ENCODE measurements around the gene NCKIPSD. TPM values are rescaled to one million over a fixed set of nuclear protein-coding genes. Genes with fewer than 3 reads are reported as not detected.
"Not testable (repeated sequence)": the region's sequence is repeated elsewhere in the genome, so short reads cannot be mapped to it uniquely, and the experiment has no call there.

The NCKIPSD gene
- total RNA-seq, 1 experiment from 2014 or later = 26.9 TPM

GRCh38 chr3:48727511-48727910 is 41.8 kb upstream of the NCKIPSD start:
- Mint-ChIP-seq H3K27me3 (ENCODE audit: insufficient read depth, unreplicated experiment) (no peaks in the 10 kb centered on the region), H3K4me3 (ENCODE audit: unreplicated experiment) (no peak overlapping the region), H3K4me1 (ENCODE audit: insufficient read depth, unreplicated experiment) (no peaks in the 10 kb centered on the region), H3K27ac (ENCODE audit: low read depth, unreplicated experiment) (no peak overlapping the region), H3K9me3 (ENCODE audit: unreplicated experiment) (no peaks in the 10 kb centered on the region), H3K36me3 (ENCODE audit: insufficient read depth, unreplicated experiment) (no peaks in the 10 kb centered on the region)
- ChIA-PET CTCF (interaction anchor here (4.4 kb wide), 1 partner anchor 12 kb away, joined by 25 read pairs; no protein-coding TSS in a partner anchor), POLR2A (interaction anchor here (0.9 kb wide), 1 partner anchor 11 kb away, joined by 5 read pairs; the partner anchor contains the start of gene IP6K2)
- intact Hi-C loops (cut with micrococcal nuclease) = no loop called here
- no TSS peak for BruUV-seq (replicated peaks)
- DNase-seq (ENCODE audit: unreplicated experiment) = no peak
- no peak for TF ChIP-seq CTCF (IDR thresholded peaks at IDR 0.05; ENCODE audit: unreplicated experiment)

GRCh38 chr3:48725185-48725855 is 39.6 kb upstream of the NCKIPSD start:
- H3K4me1 Mint-ChIP-seq (ENCODE audit: insufficient read depth, unreplicated experiment); intact Hi-C loops (cut with micrococcal nuclease); DNase-seq (ENCODE audit: unreplicated experiment); H3K27ac Mint-ChIP-seq (ENCODE audit: low read depth, unreplicated experiment); H3K9me3 Mint-ChIP-seq (ENCODE audit: unreplicated experiment); BruUV-seq (replicated peaks); H3K36me3 Mint-ChIP-seq (ENCODE audit: insufficient read depth, unreplicated experiment); H3K27me3 Mint-ChIP-seq (ENCODE audit: insufficient read depth, unreplicated experiment); H3K4me3 Mint-ChIP-seq (ENCODE audit: unreplicated experiment): not testable (repeated sequence)
- CTCF ChIA-PET = interaction anchor here (1.2 to 4.4 kb wide), 2 partner anchors 14 to 16 kb away, joined by 4 to 25 read pairs; no protein-coding TSS in a partner anchor
- POLR2A ChIA-PET = interaction anchor here (0.6 to 1.2 kb wide), 2 partner anchors 8 to 11 kb away, joined by 4 read pairs; partner anchors contain the start of gene IP6K2

- Mint-ChIP-seq H3K9me3 (ENCODE audit: unreplicated experiment) (no peaks in the 10 kb centered on the region), H3K36me3 (ENCODE audit: insufficient read depth, unreplicated experiment) (no peaks in the 10 kb centered on the region), H3K4me3 (ENCODE audit: unreplicated experiment) (no peak overlapping the region), H3K27me3 (ENCODE audit: insufficient read depth, unreplicated experiment) (no peaks in the 10 kb centered on the region), H3K4me1 (ENCODE audit: insufficient read depth, unreplicated experiment) (no peaks in the 10 kb centered on the region), H3K27ac (ENCODE audit: low read depth, unreplicated experiment) (no peak overlapping the region)
- DNase-seq (ENCODE audit: unreplicated experiment) = no peak
- BruUV-seq (replicated peaks) = no TSS peak
- intact Hi-C loops (cut with micrococcal nuclease) = no loop called here
- CTCF ChIA-PET = interaction anchor here (0.6 kb wide), 1 partner anchor 12 kb away, joined by 3 read pairs; no protein-coding TSS in a partner anchor
- TF ChIP-seq CTCF (IDR thresholded peaks at IDR 0.05; ENCODE audit: unreplicated experiment) = no peak
- POLR2A ChIA-PET = no interaction called here
Observed at GRCh38 chr3:48723725-48724124, 38.0 kb upstream of the NCKIPSD start.

- H3K36me3 Mint-ChIP-seq (ENCODE audit: insufficient read depth, unreplicated experiment) = not testable (repeated sequence)
Observed at GRCh38 chr3:48723293-48723692, 37.6 kb upstream of the NCKIPSD start.

More at GRCh38 chr3:48723293-48723692, 37.6 kb upstream of the NCKIPSD start:
- CTCF ChIA-PET = interaction anchor here (0.6 kb wide), 1 partner anchor 13 kb away, joined by 3 read pairs; no protein-coding TSS in a partner anchor
- BruUV-seq (replicated peaks); H3K27me3 Mint-ChIP-seq (ENCODE audit: insufficient read depth, unreplicated experiment); H3K4me3 Mint-ChIP-seq (ENCODE audit: unreplicated experiment); intact Hi-C loops (cut with micrococcal nuclease); H3K27ac Mint-ChIP-seq (ENCODE audit: low read depth, unreplicated experiment); DNase-seq (ENCODE audit: unreplicated experiment); H3K9me3 Mint-ChIP-seq (ENCODE audit: unreplicated experiment); POLR2A ChIA-PET; H3K4me1 Mint-ChIP-seq (ENCODE audit: insufficient read depth, unreplicated experiment): not testable (repeated sequence)

Measured in MCF 10A (cell line).